Measurements from ENCODE around the gene NTSR1.

DNA sequence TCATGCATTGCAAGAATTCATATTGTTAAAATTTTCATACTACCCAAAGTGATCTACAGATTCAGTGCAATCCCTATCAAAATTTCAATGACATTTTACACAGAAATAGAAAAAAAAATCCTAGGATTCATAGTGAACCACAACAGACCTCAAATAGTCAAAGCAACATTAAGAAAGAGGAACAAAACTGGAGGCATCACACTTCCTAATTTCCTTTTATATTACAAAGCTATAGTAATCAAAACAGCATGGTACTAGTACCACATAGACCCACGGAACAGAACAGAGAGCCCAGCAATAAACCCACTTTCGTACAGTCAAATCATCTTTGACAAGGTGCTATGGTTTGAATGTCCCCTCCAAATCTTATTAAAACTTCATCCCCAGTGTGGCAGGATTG lies 39.7 kb downstream of the NTSR1 start:
- TF ChIP-seq, protein P1, sequence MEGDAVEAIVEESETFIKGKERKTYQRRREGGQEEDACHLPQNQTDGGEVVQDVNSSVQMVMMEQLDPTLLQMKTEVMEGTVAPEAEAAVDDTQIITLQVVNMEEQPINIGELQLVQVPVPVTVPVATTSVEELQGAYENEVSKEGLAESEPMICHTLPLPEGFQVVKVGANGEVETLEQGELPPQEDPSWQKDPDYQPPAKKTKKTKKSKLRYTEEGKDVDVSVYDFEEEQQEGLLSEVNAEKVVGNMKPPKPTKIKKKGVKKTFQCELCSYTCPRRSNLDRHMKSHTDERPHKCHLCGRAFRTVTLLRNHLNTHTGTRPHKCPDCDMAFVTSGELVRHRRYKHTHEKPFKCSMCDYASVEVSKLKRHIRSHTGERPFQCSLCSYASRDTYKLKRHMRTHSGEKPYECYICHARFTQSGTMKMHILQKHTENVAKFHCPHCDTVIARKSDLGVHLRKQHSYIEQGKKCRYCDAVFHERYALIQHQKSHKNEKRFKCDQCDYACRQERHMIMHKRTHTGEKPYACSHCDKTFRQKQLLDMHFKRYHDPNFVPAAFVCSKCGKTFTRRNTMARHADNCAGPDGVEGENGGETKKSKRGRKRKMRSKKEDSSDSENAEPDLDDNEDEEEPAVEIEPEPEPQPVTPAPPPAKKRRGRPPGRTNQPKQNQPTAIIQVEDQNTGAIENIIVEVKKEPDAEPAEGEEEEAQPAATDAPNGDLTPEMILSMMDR (IDR thresholded peaks at IDR 0.05; ENCODE audit: low read depth, low read length, poor library complexity, severe bottlenecking): no peak
- no peak for TF ChIP-seq EZH2phosphoT487 (IDR thresholded peaks at IDR 0.05; ENCODE audit: borderline replicate concordance, low read length)

All from DOHH2 (cell line).